Hematopoietic multipotent progenitor cell treated with erythropoietin and hydrocortisone succinate and interleukin-3 and kit ligand, for 17 days (in vitro differentiated cells): Measurements from ENCODE around the gene SCAMP3.
A peak's percentile ranks its signal among the peaks of the same experiment; 100 is the strongest.
"Not testable (repeated sequence)": the region's sequence is repeated elsewhere in the genome, so short reads cannot be mapped to it uniquely, and the experiment has no call there.

ENCODE experiments used
- DNase-seq: peaks from one replicate; pipeline ENCODE4 v3.0.0-alpha.2; 2015; ENCODE audit warnings: low spot score

Gene SCAMP3

GRCh38 chr1:155261852-155262673, at the start of gene SCAMP3:
SCAMP3 (minus strand) TSS chr1:155262360; CDS start chr1:155262151, 209 bp downstream.
- peak; percentile 76 for DNase-seq

- DNase-seq, result peak; percentile 36
These were observed 47.4 kb upstream of the SCAMP3 start for GRCh38 chr1:155309423-155310021.

DNA sequence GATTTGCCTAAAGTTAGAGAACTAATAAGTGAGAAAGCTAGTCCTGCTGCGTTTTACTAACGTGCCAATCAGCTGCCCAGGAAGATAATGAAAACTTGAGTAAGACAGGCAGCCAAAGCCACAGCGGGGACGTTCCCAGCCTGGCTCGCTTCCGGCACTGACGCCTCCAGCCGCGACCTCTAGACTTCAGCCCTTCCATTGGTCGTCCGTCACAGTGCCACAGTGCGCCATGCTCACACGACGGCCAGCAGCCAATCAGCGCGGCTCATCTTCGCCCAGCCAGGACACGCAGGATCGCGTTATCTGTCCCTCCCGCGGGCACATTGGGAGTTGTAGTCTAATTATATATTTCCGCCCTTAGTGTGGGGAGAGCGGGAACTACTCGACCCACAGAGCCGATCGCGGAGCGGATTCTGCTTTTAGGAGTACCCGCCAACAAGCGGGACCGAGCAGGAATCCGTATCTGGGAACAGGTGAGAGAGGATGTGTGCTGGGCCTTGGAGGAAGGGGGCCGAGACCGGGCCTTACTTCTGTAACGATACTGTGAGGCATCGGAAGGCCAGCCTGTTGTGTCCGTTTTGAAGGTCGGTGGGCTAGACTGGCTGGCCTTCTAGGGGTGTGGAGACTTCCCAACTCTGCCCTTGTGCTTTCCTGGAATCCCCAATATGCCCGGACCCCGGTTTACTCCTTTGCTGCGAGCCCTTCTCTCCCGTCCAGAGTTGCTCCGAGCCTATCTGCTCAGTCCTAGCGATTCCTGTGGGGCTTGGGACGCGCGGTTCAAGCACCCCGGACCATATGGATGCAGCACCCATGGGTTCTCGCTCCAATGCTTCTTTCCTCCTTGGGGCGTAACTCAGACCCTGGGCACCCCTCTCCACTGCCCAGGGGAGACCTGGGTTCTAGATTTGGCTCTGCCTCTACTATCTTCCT, 46.6 kb upstream of the SCAMP3 start, which contains the start of gene FDPS:
FDPS (plus strand) TSS at position 374 of the 930 bp plus-strand sequence. CDS start 924 bp downstream, outside the sequence.
- peak; percentile 99 for DNase-seq

GRCh38 chr1:155307247-155307740, 45.1 kb upstream of the SCAMP3 start:
- peak; percentile 51 for DNase-seq

DNA sequence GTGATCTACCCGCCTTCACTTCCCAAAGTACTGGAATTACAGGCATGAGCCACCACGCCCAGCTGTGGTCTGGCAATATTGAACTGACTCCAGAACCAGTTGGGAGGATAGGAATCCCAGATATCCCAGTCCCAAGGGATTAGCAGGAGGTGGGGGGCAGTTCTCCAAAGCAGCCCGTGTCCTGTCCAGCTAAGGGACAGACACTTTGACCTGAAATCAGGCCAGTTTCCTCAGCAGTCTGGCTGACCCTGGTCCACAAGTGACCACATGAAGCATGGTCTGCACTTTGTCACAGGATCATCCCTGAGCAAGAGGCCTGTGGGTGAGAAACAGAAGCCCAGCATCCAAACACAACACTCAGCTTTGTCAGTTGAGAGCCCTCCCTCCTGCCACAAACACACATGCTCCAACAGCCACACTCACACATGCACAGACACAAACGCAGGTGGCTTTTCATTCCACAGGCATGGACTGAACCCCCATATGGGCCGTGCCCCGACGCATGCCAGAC, 43.8 kb upstream of the SCAMP3 start:
- DNase-seq, result no peak

DNA sequence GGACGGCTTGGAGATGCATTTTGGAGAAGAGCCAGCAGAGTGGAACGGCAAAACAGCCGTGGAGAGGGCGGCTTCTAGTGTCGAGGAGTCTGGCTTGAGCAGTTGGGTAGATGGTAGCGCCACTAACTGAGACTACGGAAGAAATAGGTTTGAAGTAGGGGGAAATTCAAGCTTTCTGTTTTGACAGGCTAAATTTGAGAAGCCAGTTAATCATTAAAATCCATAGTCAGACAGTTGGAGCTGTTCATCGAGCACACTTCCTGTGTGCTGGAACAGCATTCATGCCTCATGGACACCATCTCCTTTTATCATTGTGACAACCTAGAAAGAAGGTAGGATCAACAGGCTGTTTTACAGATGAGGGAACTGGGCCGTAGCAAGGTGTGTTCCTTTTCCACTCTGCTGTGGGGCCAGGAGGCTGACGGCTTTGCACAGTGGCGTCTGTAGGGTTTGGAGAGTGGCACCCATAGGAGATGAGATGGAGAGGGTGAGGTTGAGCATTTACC, 42.5 kb upstream of the SCAMP3 start:
- no peak for DNase-seq

DNA sequence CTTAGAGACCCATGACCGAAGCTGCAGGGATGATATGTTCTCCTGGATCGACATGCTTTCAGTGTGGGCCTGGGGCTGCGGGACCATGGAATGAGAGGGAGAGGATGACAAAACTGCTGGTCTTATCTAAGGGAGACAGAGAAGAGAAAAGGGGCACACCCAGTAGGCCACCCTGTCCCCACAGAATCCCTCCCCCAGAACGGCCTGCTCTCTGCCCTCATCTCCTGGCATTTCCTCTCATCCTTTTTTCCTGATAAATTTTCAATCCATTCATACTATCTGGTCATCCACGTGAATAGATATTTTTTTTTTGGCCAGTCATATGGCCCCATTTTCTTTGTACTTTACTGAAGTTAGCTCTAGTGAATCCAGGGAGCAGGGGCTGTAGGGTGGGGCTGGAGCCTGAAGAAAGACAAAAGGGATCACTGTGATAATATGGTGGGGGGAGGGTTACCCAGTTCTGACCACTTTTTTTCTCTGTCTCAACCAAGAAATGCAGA, 39.2 kb upstream of the SCAMP3 start, which contains the start of gene PKLR:
PKLR (minus strand) TSS at position 97 of the 500 bp plus-strand sequence; CDS start at position 54, 43 bp downstream.
- peak; percentile 39 for DNase-seq

- no peak for DNase-seq
These were observed 38.6 kb upstream of the SCAMP3 start for GRCh38 chr1:155300553-155301329.

- DNase-seq, result no peak
These were observed 37.9 kb upstream of the SCAMP3 start for GRCh38 chr1:155300024-155300423.

GRCh38 chr1:155297384-155297783, 35.2 kb upstream of the SCAMP3 start:
- DNase-seq, result no peak

GRCh38 chr1:155296661-155297060, 34.5 kb upstream of the SCAMP3 start:
- DNase-seq, result no peak

DNA sequence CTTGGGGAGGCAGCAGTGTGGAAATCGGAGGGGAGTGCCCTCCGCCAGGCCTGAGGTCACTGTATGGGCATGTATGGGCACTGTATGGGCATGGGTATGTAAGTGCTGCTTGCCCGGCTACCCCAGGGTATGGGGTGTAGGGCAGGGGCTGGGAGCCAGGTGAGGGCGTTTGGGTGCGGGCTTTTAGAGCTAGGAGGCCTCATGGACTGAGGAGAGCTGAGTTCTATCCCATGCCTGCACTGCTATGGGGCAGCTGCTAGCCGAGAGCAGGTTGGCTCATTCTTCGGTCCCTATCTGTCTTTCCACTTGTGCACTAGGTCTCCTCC, 33.7 kb upstream of the SCAMP3 start:
- no peak for DNase-seq

- DNase-seq, result no peak
These were observed 33.2 kb upstream of the SCAMP3 start for GRCh38 chr1:155295183-155295941.

DNA sequence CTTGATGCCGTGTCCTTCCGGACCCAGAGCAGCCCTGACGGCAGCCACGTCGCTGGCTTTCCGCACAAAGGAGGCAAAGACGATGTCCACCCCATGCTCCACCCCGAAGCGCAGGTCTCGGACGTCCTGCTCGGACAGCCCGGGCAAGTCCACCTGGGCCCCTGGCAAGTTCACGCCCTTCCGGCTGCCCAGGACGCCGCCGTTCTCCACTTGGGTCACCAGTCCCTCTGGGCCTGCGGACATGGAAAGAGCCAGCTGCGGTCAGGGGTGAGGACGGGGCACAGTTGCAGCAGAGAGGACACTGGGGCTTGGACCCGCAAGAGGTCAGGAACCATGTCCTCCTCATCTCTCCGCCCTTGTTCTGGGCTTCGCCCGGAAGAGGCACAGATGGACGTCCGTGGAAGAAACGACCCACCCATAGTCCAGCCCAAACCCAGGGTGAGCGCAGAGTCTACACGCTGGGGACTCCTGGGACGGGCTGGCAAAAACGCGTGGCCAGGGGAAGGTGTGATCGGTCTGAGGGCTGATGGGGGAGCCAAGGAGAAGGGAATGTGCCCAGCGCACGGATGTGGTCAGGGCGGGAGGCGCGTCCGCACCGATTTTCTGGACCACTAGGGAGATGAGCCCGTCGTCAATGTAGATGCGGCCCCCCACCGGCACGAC, 32.5 kb upstream of the SCAMP3 start:
- no peak for DNase-seq

GRCh38 chr1:155293086-155293749, 31.1 kb upstream of the SCAMP3 start:
- DNase-seq, result no peak

DNA sequence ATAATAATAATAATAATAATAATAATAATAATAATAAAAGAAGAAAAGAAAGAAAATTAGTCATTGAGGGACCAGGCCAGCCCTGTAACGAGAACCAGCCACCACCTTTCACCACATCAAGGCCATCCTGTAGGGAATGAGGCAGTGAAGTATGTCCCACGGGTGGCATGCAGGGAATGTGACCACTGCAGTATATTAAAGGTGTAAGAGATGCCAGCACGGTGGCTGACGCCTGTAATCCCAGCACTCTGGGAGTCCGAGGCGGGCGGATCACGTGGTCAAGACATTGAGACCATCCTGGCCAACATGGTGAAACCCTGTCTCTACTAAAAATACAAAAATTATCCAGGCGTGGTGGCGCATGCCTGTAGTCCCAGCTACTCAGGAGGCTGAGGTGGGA, 28.8 kb upstream of the SCAMP3 start:
- not testable (repeated sequence) for DNase-seq

DNA sequence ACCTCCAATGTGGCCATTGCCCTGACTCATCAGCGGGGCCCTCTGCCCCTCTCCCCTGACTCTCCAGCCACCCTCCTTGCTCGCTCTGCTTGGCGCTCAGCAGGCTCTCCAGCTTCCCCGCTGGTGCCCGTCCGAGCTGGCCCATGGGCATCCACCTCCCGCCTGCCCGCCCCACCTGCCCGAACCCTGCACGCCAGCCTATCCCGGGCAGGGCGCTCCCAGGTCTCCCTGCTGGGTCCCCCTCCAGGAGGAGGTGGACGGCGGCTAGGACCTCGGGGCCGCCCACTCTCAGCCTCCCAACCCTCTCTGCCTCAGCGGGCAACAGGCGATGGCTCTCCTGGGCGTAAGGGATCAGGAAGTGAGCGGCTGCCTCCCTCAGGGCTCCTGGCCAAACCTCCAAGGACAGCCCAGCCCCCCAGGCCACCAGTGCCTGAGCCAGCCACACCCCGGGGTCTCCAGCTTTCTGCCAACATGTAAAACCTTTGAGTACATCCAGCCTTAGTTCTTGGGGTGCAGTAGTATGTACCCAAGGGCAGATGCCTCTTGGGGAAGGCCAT, 25.9 kb upstream of the SCAMP3 start:
- DNase-seq, result no peak

DNA sequence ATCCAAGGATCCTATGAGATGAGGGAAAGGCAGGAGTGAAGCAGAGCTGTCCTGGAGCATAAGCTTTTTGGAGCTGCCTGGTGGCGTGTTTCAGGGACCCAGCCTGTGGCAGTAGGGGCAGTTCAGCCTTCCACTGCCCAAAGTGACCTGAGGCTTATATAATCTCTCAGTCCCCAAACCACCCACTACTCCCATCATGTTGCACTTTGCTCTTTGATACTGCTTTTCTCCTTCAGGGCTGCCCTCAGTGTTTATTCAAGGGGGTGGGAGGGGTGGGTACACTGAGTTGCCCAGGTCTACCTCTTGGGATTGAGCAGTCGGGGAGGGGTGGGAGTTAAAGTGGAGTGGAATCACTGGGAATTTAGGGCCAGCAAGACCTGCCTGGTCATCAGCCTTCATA, 24.4 kb upstream of the SCAMP3 start:
- no peak for DNase-seq
